Cardiac atrium fibroblast (primary cell): ENCODE results near the gene FAM83B. TPM values are rescaled to one million over a fixed set of nuclear protein-coding genes. Genes with fewer than 3 reads are reported as not detected.

Source experiments
- total RNA-seq: library from RNA; depleted of rRNA; stranded (reverse); fragments of >200 nt; gene quantifications from 2 replicates; pipeline ENCODE4 v1.2.3, GENCODE V29; 2015

Gene FAM83B
- total RNA-seq, result not detected in 2 replicates

GRCh38 chr6:54846243-54846856, at the start of gene FAM83B:
TSS of gene FAM83B (plus strand) at chr6:54846771. CDS start at chr6:54870247, 23,476 bp downstream.

